Activated gamma-delta T cell (primary cell): ENCODE results near the gene HMOX1.

Source experiments
- DNase-seq: peaks from one replicate; lab custom pipeline; 2025; lab: John Stamatoyannopoulos, UW
- total RNA-seq, 2 donors: gene quantifications; one replicate each; lab custom pipeline; 2026; lab: John Stamatoyannopoulos, UW

The HMOX1 gene, protein sequence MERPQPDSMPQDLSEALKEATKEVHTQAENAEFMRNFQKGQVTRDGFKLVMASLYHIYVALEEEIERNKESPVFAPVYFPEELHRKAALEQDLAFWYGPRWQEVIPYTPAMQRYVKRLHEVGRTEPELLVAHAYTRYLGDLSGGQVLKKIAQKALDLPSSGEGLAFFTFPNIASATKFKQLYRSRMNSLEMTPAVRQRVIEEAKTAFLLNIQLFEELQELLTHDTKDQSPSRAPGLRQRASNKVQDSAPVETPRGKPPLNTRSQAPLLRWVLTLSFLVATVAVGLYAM
- 5.8 to 37.9 reads per million in 2 donors for total RNA-seq

DNA sequence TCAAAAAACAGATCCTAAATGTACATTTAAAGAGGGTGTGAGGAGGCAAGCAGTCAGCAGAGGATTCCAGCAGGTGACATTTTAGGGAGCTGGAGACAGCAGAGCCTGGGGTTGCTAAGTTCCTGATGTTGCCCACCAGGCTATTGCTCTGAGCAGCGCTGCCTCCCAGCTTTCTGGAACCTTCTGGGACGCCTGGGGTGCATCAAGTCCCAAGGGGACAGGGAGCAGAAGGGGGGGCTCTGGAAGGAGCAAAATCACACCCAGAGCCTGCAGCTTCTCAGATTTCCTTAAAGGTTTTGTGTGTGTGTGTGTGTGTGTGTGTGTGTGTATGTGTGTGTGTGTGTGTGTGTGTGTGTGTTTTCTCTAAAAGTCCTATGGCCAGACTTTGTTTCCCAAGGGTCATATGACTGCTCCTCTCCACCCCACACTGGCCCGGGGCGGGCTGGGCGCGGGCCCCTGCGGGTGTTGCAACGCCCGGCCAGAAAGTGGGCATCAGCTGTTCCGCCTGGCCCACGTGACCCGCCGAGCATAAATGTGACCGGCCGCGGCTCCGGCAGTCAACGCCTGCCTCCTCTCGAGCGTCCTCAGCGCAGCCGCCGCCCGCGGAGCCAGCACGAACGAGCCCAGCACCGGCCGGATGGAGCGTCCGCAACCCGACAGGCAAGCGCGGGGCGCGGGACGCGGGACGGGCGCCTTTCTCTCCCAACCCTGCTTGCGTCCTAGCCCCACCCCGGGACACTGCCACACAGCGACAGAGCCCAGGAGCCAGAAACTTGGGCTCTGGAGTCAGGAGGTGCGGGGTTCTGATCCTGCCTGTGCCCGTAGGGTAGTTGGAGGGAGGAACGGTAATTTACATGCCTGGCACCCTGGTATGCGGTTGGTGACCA lies at the start of gene HMOX1:
HMOX1 (plus strand) TSS at position 560 of the 887 bp plus-strand sequence; CDS start at position 638, 78 bp downstream.
- DNase-seq: peak; percentile 32

- DNase-seq: no peak
These were observed 48.6 kb upstream of the HMOX1 start for GRCh38 chr22:35332278-35332677.

DNA sequence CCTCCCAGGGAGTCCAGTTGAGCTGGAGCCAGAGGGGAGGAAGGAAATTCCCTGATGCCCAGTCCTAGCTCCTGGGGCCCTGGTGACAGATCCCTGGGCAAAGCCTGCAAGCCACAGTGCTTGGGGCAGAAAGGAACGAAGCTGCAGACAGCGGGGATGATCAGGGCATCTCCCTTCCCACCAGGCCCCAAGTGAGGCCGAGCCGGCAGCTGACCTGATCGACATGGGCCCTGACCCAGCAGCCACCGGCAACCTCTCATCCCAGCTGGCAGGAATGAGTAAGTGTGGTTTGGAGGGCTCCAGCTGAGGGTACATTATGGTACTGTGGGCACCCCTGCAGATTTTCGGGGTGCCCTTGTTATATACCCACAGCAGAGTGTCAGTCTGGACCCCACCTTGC lies 47.7 kb upstream of the HMOX1 start:
- no peak for DNase-seq

GRCh38 chr22:35334004-35334403 lies 46.9 kb upstream of the HMOX1 start:
- DNase-seq: no peak

GRCh38 chr22:35335468-35335867 lies 45.4 kb upstream of the HMOX1 start:
- DNase-seq: no peak

- DNase-seq: no peak
These were observed 44.7 kb upstream of the HMOX1 start for GRCh38 chr22:35335936-35336781.

GRCh38 chr22:35337932-35338331 lies 43.0 kb upstream of the HMOX1 start:
- no peak for DNase-seq

DNA sequence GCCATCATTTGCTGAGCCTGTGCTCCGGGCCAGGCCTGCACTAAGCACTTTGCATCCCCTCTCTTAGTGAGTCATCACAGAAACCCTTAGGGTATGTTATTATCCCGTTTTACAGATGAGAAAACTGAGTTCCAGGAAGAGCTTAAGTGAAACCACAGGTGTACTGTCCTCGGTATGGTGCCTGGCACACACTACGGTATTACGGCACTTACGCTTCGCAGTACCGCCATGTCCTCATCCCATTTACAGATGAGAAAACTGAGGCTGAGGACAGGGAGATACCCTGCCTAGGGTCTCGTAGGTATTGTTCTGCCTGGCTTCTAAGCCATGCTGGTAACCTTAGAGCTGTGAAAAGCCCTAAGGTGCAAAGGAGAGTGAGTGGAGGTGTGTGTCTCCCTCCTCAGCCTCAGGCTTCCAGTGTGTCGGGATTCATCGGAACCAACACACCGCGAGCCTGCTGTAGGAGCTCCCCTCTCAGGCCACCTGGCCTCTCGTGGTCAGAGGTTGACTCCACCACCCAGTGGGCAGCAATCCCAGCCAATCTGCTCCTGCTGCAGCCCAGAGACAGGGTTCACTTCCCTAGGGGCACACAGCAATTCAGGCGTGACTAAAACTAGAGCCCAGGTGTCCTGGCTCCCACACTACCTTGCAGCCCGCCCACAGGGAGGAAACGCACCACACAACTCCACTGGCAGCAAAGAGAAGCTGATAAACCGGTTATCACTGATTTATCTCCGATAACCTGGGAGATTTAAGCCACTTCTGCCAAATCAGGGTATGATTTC lies 39.6 kb upstream of the HMOX1 start:
- DNase-seq: no peak

DNA sequence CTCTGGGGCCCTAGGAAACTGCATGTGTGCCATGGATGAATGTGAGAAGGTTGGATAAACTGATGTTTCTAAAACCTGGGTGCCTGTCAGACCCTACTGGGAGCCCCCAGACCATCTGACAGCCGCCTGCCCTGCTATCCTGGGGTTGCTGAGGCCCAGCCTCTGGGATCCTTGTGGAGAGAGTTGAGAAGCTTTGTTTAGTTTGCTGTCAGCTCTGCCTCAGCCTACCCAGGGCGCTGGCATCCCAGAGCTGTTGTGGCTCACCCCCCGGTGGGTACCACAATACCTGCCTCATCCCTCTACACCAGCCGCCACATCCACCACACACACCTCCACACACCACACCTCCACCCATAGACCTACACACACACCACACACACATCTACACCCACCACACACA lies 38.5 kb upstream of the HMOX1 start:
- DNase-seq: no peak

GRCh38 chr22:35343664-35344550 lies 37.0 kb upstream of the HMOX1 start:
- DNase-seq: no peak

GRCh38 chr22:35344956-35345690 lies 35.8 kb upstream of the HMOX1 start:
- no peak for DNase-seq

- no peak for DNase-seq
These were observed 34.9 kb upstream of the HMOX1 start for GRCh38 chr22:35345808-35346505.

DNA sequence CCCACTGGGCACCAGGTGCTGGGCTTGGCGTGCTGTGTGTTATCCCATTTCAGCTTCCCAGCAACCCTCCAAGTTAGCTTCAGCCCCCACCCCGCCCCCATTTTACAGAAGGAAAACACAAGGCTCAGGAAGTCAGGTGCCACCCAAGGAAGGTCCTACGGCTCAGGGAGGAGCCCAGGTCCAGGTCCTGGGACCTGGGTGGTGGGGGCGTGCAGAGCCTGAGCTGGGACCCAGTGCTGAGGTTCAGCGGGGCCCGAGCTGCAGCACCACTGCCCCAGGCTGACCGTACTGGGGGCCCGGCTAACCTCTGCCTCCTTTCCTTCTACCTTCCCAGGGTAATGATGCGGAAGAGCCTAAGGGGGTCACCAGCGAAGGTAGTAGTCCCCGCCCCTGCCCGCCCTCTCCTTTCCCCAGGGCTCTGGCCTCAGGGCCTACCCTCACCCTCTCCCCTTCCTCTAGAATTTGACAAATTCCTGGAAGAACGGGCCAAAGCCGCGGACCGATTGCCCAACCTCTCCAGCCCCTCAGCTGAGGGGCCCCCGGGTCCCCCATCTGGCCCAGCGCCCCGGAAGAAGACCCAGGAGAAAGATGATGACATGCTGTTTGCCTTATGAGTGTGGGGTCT lies 34.2 kb upstream of the HMOX1 start:
- DNase-seq: no peak

GRCh38 chr22:35347462-35347861 lies 33.4 kb upstream of the HMOX1 start:
- DNase-seq: no peak

GRCh38 chr22:35348026-35348590 lies 32.8 kb upstream of the HMOX1 start:
- DNase-seq: no peak

DNA sequence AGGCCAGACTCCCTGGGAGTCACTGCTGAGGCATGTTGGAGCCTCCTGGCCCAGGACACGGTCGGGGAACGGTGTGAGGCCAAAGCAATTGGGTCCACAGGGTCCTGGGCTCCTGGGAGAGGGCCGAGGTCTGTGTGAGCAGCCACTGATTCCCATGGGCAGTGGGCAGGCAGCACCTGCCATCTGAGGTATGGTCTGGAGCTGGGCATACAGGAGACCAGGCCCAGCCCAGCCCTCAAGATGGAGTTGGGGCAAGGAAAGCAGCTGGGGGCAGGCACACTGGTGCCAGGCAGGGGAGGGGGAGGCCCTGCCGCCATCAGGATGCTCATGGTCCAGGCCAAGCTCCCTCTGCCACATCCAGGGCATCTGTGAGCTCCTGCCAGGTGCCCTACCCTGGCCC lies 32.2 kb upstream of the HMOX1 start:
- DNase-seq: no peak

GRCh38 chr22:35349368-35349703 lies 31.6 kb upstream of the HMOX1 start:
- no peak for DNase-seq
